ENCODE data around the gene CIAO1. TPM values are rescaled to one million over a fixed set of nuclear protein-coding genes. Genes with fewer than 3 reads are reported as not detected.

Gene CIAO1
- total and polyA plus RNA-seq, 2 donors (not counting 1 experiment from before 2014, with no cell fraction given), result 57.4 to 101 TPM

DNA sequence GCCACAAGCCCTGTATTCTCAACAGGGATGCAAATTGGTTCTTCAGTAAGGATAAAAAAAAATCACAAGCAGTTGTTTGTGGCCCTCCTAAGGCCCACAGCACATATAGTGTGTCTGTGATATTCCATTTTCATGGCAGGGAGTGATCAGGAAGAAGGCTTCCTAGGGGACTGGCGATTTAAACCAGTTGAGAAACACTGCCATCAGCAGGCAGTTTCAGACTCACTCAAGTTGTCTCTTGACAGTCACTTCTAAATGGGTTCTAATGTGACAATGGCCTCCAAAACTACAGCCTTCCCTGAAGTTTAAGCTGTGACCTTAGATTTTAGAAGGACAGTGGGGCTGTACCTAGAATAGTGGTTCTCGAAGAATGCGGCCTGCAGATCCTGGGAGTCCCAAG, 6.0 kb downstream of the CIAO1 start:
- Histone ChIP-seq H4K20me1 (ENCODE audit: control insufficient read depth, extremely low read depth, insufficient read depth, low read length) (no peaks in the 10 kb centered on the region), H3K27me3 (ENCODE audit: control insufficient read depth, insufficient read depth, low read length) (no peaks in the 10 kb centered on the region), H3K4me1 (ENCODE audit: control insufficient read depth, extremely low read depth, insufficient read depth, low read length) (peaks cover 7% of the 10 kb centered on the region), H3K9me3 (ENCODE audit: control insufficient read depth, insufficient read depth, low read depth, low read length) (no peaks in the 10 kb centered on the region), H3K27ac (ENCODE audit: insufficient read depth, low read length) (no peak overlapping the region), H3K9ac (ENCODE audit: insufficient read depth, low read length) (no peak overlapping the region), H3K4me3 (replicated peaks in 1 of 4; ENCODE audit: control extremely low read depth in 1 of 4, insufficient read depth in 1 of 4, low read depth in 3 of 4, low read length in 4 of 4) (no peak overlapping the region), H2AFZ (ENCODE audit: low read length) (no peak overlapping the region), H3K4me2 (ENCODE audit: extremely low read depth, insufficient read depth, low read length) (no peak overlapping the region), H3K36me3 (ENCODE audit: control insufficient read depth, insufficient read depth, low read length) (peaks cover 16% of the 10 kb centered on the region), H3K79me2 (ENCODE audit: control insufficient read depth, insufficient read depth, low read length) (peaks cover 9% of the 10 kb centered on the region)
- TF ChIP-seq EZH2 (IDR thresholded peaks at IDR 0.05; ENCODE audit: low read length, missing control alignments), result no peak
- TF ChIP-seq, protein P1, sequence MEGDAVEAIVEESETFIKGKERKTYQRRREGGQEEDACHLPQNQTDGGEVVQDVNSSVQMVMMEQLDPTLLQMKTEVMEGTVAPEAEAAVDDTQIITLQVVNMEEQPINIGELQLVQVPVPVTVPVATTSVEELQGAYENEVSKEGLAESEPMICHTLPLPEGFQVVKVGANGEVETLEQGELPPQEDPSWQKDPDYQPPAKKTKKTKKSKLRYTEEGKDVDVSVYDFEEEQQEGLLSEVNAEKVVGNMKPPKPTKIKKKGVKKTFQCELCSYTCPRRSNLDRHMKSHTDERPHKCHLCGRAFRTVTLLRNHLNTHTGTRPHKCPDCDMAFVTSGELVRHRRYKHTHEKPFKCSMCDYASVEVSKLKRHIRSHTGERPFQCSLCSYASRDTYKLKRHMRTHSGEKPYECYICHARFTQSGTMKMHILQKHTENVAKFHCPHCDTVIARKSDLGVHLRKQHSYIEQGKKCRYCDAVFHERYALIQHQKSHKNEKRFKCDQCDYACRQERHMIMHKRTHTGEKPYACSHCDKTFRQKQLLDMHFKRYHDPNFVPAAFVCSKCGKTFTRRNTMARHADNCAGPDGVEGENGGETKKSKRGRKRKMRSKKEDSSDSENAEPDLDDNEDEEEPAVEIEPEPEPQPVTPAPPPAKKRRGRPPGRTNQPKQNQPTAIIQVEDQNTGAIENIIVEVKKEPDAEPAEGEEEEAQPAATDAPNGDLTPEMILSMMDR (conservative IDR thresholded peaks at IDR 0.05 in 1 of 2, IDR thresholded peaks at IDR 0.05 in 1 of 2; ENCODE audit: low read depth in 1 of 2, low read length in 2 of 2), result no peak
- no peak for DNase-seq (ENCODE audit: low read depth in 2 of 2)

DNA sequence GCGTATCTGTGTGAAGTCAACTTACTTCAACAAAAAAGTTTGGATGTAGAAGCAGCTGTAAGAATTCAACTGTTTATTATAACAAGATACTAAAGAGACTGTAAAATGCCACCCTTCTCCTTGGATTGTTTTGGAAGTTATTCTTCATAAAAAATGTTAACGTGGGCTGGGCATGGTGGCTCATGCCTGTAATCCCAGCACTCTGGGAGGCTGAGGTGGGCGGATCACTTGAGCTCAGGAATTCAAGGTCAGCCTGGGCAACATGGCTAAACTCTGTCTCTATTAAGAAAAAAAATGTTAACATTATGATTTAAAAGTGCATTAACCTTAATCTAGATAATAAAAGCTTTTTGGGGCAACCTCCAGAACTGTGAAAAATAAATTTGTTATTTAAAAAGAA, 7.7 kb downstream of the CIAO1 start:
- Histone ChIP-seq H4K20me1 (ENCODE audit: control insufficient read depth, extremely low read depth, insufficient read depth, low read length) (no peaks in the 10 kb centered on the region), H3K27me3 (ENCODE audit: control insufficient read depth, insufficient read depth, low read length) (no peaks in the 10 kb centered on the region), H2AFZ (ENCODE audit: low read length) (no peak overlapping the region), H3K4me1 (ENCODE audit: control insufficient read depth, extremely low read depth, insufficient read depth, low read length) (no peaks in the 10 kb centered on the region), H3K4me3 (replicated peaks in 1 of 4; ENCODE audit: control extremely low read depth in 1 of 4, insufficient read depth in 1 of 4, low read depth in 3 of 4, low read length in 4 of 4) (no peak overlapping the region), H3K9ac (ENCODE audit: insufficient read depth, low read length) (no peak overlapping the region), H3K27ac (ENCODE audit: insufficient read depth, low read length) (no peak overlapping the region), H3K36me3 (ENCODE audit: control insufficient read depth, insufficient read depth, low read length) (peaks cover 19% of the 10 kb centered on the region), H3K79me2 (ENCODE audit: control insufficient read depth, insufficient read depth, low read length) (no peaks in the 10 kb centered on the region), H3K4me2 (ENCODE audit: extremely low read depth, insufficient read depth, low read length) (no peak overlapping the region), H3K9me3 (ENCODE audit: control insufficient read depth, insufficient read depth, low read depth, low read length) (no peaks in the 10 kb centered on the region)
- TF ChIP-seq, protein P1 (conservative IDR thresholded peaks at IDR 0.05 in 1 of 2, IDR thresholded peaks at IDR 0.05 in 1 of 2; ENCODE audit: low read depth in 1 of 2, low read length in 2 of 2), result no peak
- no peak for TF ChIP-seq EZH2 (IDR thresholded peaks at IDR 0.05; ENCODE audit: low read length, missing control alignments)
- peak in 1 of 2 donors; percentile 27 for DNase-seq (ENCODE audit: low read depth in 2 of 2)

DNA sequence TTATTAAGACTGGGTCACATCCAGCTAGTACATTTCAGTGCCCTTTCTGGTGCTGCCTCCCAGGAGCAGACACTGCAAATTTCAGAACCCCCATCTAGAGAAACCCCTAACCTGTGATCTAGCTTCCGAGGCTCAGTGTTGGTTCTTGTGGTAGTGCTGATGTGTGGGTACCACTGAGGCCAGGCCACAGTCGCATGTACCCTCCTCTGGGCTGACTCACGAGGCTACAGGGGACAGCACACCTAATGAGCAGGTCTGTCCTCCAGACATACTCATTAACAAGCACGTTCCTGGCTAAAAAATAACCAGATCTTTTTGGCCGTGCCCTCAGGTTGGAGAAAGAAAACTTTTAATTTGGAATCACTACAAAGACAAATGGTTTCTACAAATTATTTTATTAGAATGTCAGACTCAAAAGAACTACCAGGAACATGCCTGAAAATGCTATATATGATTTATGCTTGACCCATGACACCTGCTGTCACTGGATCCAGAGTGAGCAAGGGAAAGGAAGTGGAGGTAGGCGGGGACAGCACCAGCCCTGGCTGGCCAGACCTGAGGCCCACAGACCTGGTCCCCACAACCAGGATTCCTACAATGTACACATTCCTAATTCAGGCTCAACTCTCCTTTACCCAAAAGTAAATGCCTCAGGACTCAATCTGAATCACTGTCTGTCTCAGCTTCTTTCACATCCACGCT, 8.5 kb downstream of the CIAO1 start:
- H3K79me2 ChIP-seq (ENCODE audit: control insufficient read depth, insufficient read depth, low read length), result no peaks in the 10 kb centered on the region
- no peak for DNase-seq (ENCODE audit: low read depth in 2 of 2)
- no peak overlapping the region for H3K27ac ChIP-seq (ENCODE audit: insufficient read depth, low read length)
- H3K9me3 ChIP-seq (ENCODE audit: control insufficient read depth, insufficient read depth, low read depth, low read length), result no peaks in the 10 kb centered on the region
- H3K4me2 ChIP-seq (ENCODE audit: extremely low read depth, insufficient read depth, low read length), result no peak overlapping the region
- no peak for TF ChIP-seq EZH2 (IDR thresholded peaks at IDR 0.05; ENCODE audit: low read length, missing control alignments)
- TF ChIP-seq, protein P1 (conservative IDR thresholded peaks at IDR 0.05 in 1 of 2, IDR thresholded peaks at IDR 0.05 in 1 of 2; ENCODE audit: low read depth in 1 of 2, low read length in 2 of 2), result no peak
- H3K4me3 ChIP-seq (replicated peaks in 1 of 4; ENCODE audit: control extremely low read depth in 1 of 4, insufficient read depth in 1 of 4, low read depth in 3 of 4, low read length in 4 of 4), result no peak overlapping the region
- no peaks in the 10 kb centered on the region for H4K20me1 ChIP-seq (ENCODE audit: control insufficient read depth, extremely low read depth, insufficient read depth, low read length)
- H3K27me3 ChIP-seq (ENCODE audit: control insufficient read depth, insufficient read depth, low read length), result no peaks in the 10 kb centered on the region
- H2AFZ ChIP-seq (ENCODE audit: low read length), result no peak overlapping the region
- peaks cover 21% of the 10 kb centered on the region for H3K36me3 ChIP-seq (ENCODE audit: control insufficient read depth, insufficient read depth, low read length)
- no peaks in the 10 kb centered on the region for H3K4me1 ChIP-seq (ENCODE audit: control insufficient read depth, extremely low read depth, insufficient read depth, low read length)
- H3K9ac ChIP-seq (ENCODE audit: insufficient read depth, low read length), result no peak overlapping the region
